SK-N-SH (cell line): ENCODE results near the gene NSUN4. TPM values are rescaled to one million over a fixed set of nuclear protein-coding genes. Genes with fewer than 3 reads are reported as not detected.

Experiments used
- CTCF ChIA-PET: fragments of 300-600, 350-600 bp; formaldehyde crosslinking; extraction: SDS; loops from one replicate; lab custom pipeline; 2021; lab: Yijun Ruan, JAX
- POLR2A ChIA-PET: fragments of 350-600 bp; sonication (Branson Sonifier 250); formaldehyde crosslinking; extraction: SDS; loops from one replicate; lab custom pipeline; 2020; ENCODE audit warnings: antibody characterized with exemption, inconsistent platforms; lab: Yijun Ruan, JAX
- DNase-seq: peaks from one replicate; pipeline ENCODE4 v3.0.0; 2012
- H2AFZ ChIP-seq: fragments of 200-600 bp; sonication (generic); 2 replicates; pipeline ENCODE4 v1.8.1; 2016; ENCODE audit warnings: antibody characterized with exemption, mild to moderate bottlenecking, low read depth
- H3F3A ChIP-seq: fragments of 200-600 bp; sonication (generic); replicated peaks from 2 replicates; pipeline ENCODE3; 2016; ENCODE audit warnings: antibody characterized with exemption, mild to moderate bottlenecking; ENCODE audit not compliant: insufficient read depth
- H3K27ac ChIP-seq, 2 experiments: fragments of 200-500 bp in 1 of 2; fragments of 200-600 bp in 1 of 2; sonication (Bioruptor generic) in 1 of 2; sonication (generic), shearing (Covaris generic) in 1 of 2; 2 replicates each; pipeline versions ENCODE4 v1.5.1 to v1.6.1; 2014 to 2016; ENCODE audit warnings: low read depth in 2 of 2, inconsistent platforms in 1 of 2, low read length in 1 of 2, mild to moderate bottlenecking in 1 of 2, mixed read lengths in 1 of 2
- H3K27me3 ChIP-seq: fragments of 200-600 bp; sonication (generic), shearing (Covaris generic); 2 replicates; pipeline ENCODE4 v1.6.1; 2016; ENCODE audit warnings: mixed run types; ENCODE audit not compliant: insufficient read depth
- H3K36me3 ChIP-seq, 2 experiments: fragments of 200-500 bp in 1 of 2; fragments of 200-600 bp in 1 of 2; sonication (Bioruptor generic) in 1 of 2; sonication (generic) in 1 of 2; replicated peaks in 1 of 2; 2 replicates each; pipeline versions ENCODE3 to v1.5.1; 2014 to 2016; ENCODE audit warnings: low read length in 1 of 2, mild to moderate bottlenecking in 1 of 2; ENCODE audit not compliant: insufficient read depth in 2 of 2, control insufficient read depth in 1 of 2
- H3K4me1 ChIP-seq, 2 experiments: fragments of 200-500 bp in 1 of 2; fragments of 200-600 bp in 1 of 2; sonication (Bioruptor generic) in 1 of 2; sonication (generic), shearing (Covaris generic) in 1 of 2; 2 replicates each; pipeline versions ENCODE4 v1.5.1 to v1.6.1; 2014 to 2016; ENCODE audit warnings: low read depth in 1 of 2, low read length in 1 of 2, mixed run types in 1 of 2; ENCODE audit not compliant: insufficient read depth in 2 of 2, control insufficient read depth in 1 of 2
- H3K4me2 ChIP-seq: fragments of 200-600 bp; sonication (generic), shearing (Covaris generic); 2 replicates; pipeline ENCODE4 v1.6.1; 2017; ENCODE audit warnings: mixed run types
- H3K4me3 ChIP-seq, 2 experiments: fragments of 200-500 bp in 1 of 2; fragments of 200-600 bp in 1 of 2; sonication (Bioruptor generic) in 1 of 2; sonication (generic), shearing (Covaris generic) in 1 of 2; 2 replicates each; pipeline versions ENCODE4 v1.5.1 to v1.8.1; 2014 to 2016; ENCODE audit warnings: low read depth in 2 of 2, inconsistent platforms in 1 of 2, low read length in 1 of 2, mild to moderate bottlenecking in 1 of 2, mixed read lengths in 1 of 2, moderate library complexity in 1 of 2
- H3K79me2 ChIP-seq: fragments of 200-600 bp; sonication (generic); 2 replicates; pipeline ENCODE4 v1.8.1; 2017; ENCODE audit warnings: mild to moderate bottlenecking; ENCODE audit not compliant: insufficient read depth
- H3K9ac ChIP-seq: fragments of 200-600 bp; sonication (generic); 2 replicates; pipeline ENCODE4 v1.6.1; 2017; ENCODE audit warnings: mixed run types
- H3K9me2 ChIP-seq: fragments of 200-600 bp; sonication (generic); 2 replicates; pipeline ENCODE4 v1.6.1; 2017; ENCODE audit warnings: mixed run types
- H3K9me3 ChIP-seq: fragments of 200-600 bp; sonication (generic); 2 replicates; pipeline ENCODE4 v1.6.1; 2017; ENCODE audit warnings: mixed run types, mild to moderate bottlenecking, moderate library complexity
- H4K20me1 ChIP-seq: fragments of 200-600 bp; sonication (generic); 2 replicates; pipeline ENCODE4 v1.6.1; 2017; ENCODE audit warnings: mild to moderate bottlenecking, mixed run types; ENCODE audit not compliant: insufficient read depth
- CHD2 ChIP-seq: fragments of 150-350 bp; IDR thresholded peaks from 2 replicates; pipeline ENCODE4 v1.6.1; 2018; ENCODE audit warnings: low read length; ENCODE audit not compliant: partially characterized antibody
- ELF1 ChIP-seq: IDR thresholded peaks from 2 replicates; pipeline ENCODE4 v1.4.0; 2012
- EP300 ChIP-seq, 2 experiments: IDR thresholded peaks; 2 replicates each; pipeline versions ENCODE4 v1.4.0 to v1.6.1; 2012; ENCODE audit warnings: borderline replicate concordance in 1 of 2, low read depth in 1 of 2, low read length in 1 of 2
- EZH2phosphoT487 ChIP-seq: fragments of 200-600 bp; sonication (generic); IDR thresholded peaks from 2 replicates; pipeline ENCODE4 v1.6.1; 2017; ENCODE audit warnings: low read depth, mixed run types, mild to moderate bottlenecking, antibody characterized with exemption, moderate library complexity, borderline replicate concordance
- FOSL2 ChIP-seq: IDR thresholded peaks from 2 replicates; pipeline ENCODE4 v1.4.0; 2012; ENCODE audit warnings: low read depth, mild to moderate bottlenecking, moderate library complexity, borderline replicate concordance
- FOXJ3 ChIP-seq: sonication (generic); formaldehyde crosslinking; IDR thresholded peaks from 2 replicates; pipeline ENCODE4 v1.5.1; 2020; ENCODE audit warnings: mild to moderate bottlenecking, missing genetic modification reagents
- FOXM1 ChIP-seq: IDR thresholded peaks from 2 replicates; pipeline ENCODE4 v1.4.0; 2012; ENCODE audit warnings: low read depth, mild to moderate bottlenecking
- GABPA ChIP-seq: IDR thresholded peaks from 2 replicates; pipeline ENCODE4 v1.4.0; 2012; ENCODE audit warnings: low read depth, mild to moderate bottlenecking
- JUND ChIP-seq: IDR thresholded peaks from 2 replicates; pipeline ENCODE4 v1.4.0; 2012
- MEF2A ChIP-seq: IDR thresholded peaks from 2 replicates; pipeline ENCODE4 v1.4.0; 2012; ENCODE audit warnings: low read depth, borderline replicate concordance
- MXI1 ChIP-seq: IDR thresholded peaks from 2 replicates; pipeline ENCODE4 v1.6.1; 2012; ENCODE audit warnings: mild to moderate bottlenecking, low read depth, low read length, improper control_type of control experiment
- NFIC ChIP-seq: IDR thresholded peaks from 2 replicates; pipeline ENCODE4 v1.4.0; 2012; ENCODE audit warnings: borderline replicate concordance
- NRF1 ChIP-seq: IDR thresholded peaks from 2 replicates; pipeline ENCODE4 v1.6.1; 2012; ENCODE audit warnings: low read depth, mild to moderate bottlenecking, low read length
- POLR2AphosphoS5 ChIP-seq: IDR thresholded peaks from 2 replicates; pipeline ENCODE4 v1.6.1; 2012; ENCODE audit warnings: low read depth, low read length
- TAF1 ChIP-seq: IDR thresholded peaks from 2 replicates; pipeline ENCODE4 v1.6.1; 2012; ENCODE audit warnings: low read depth, mild to moderate bottlenecking, low read length, moderate library complexity, borderline replicate concordance
- TCF12 ChIP-seq: IDR thresholded peaks from 2 replicates; pipeline ENCODE4 v1.4.0; 2012
- TEAD4 ChIP-seq: IDR thresholded peaks from 2 replicates; pipeline ENCODE4 v1.4.0; 2012; ENCODE audit warnings: mild to moderate bottlenecking, borderline replicate concordance; ENCODE audit not compliant: insufficient read depth
- WGBS: methylation state at CpG from one replicate; pipeline ENCODE4 v1.1.6; 2017; ENCODE audit warnings: low lambda C conversion rate; 5-methylcytosine and 5-hydroxymethylcytosine counted together
- polyA plus RNA-seq, 3 experiments: library from polyadenylated mRNA; depleted of rRNA; stranded (reverse); fragments of >200 nt; gene quantifications; 2 replicates each; pipeline ENCODE4 v1.2.3, GENCODE V29; 2012
- TF ChIP-seq, protein P1 (sequence below): IDR thresholded peaks from 2 replicates; pipeline ENCODE4; 2012
- TF ChIP-seq, protein P2 (sequence below): IDR thresholded peaks from 2 replicates; pipeline ENCODE4 v1.6.1; 2012; ENCODE audit warnings: mild to moderate bottlenecking, low read depth, low read length, moderate library complexity
- TF ChIP-seq, protein P3 (sequence below): fragments of 150-350 bp; IDR thresholded peaks from 2 replicates; pipeline ENCODE4 v1.6.1; 2017; ENCODE audit warnings: antibody characterized with exemption, low read length, low read depth, borderline replicate concordance
- TF ChIP-seq, protein P4 (sequence below): IDR thresholded peaks from 2 replicates; pipeline ENCODE4 v1.4.0; 2012; ENCODE audit warnings: low read depth, borderline replicate concordance

NSUN4 gene
- polyA plus RNA-seq, 1 of the 3 experiments (the other 2 are of a cell fraction) = 14.7 TPM

DNA sequence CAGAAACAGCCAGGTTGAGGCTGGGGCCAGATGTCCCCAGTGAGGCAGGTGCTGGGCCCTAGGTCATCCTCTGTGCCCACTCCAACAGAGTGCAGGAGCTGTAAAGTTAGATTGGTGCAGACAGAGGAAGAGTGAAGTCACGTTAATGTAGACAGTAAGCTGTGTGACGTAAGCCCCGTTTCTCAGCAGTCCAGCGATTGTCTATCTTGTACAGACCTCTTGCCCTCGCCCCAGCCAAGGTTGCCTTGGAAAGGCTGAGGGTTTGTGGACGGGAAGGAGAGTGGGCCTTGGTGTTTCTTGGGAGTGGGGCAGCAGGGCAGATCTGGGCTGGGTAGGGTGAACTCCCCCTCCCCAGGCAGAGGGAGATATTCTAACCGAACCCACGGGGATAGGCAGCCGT lies 67.0 kb downstream of the NSUN4 start:
- H3F3A ChIP-seq = no peaks in the 10 kb centered on the region
- no peaks in the 10 kb centered on the region for H3K79me2 ChIP-seq
- no peaks in the 10 kb centered on the region for H4K20me1 ChIP-seq
- H3K27ac ChIP-seq = no peak overlapping the region
- no peak for DNase-seq
- no peak overlapping the region for H2AFZ ChIP-seq
- ChIA-PET CTCF (interaction anchor here (0.9 to 3.7 kb wide), 9 partner anchors 9 to 128 kb away, joined by 3 to 19 read pairs (median 6); a partner anchor contains a TSS), POLR2A (no interaction called here)
- H3K9me2 ChIP-seq = no peaks in the 10 kb centered on the region
- TF ChIP-seq ELF1 (no peak), MXI1 (no peak), CHD2 (no peak), TCF12 (no peak), FOXM1 (no peak), FOSL2 (no peak)
- H3K9me3 ChIP-seq = no peaks in the 10 kb centered on the region
- 80% methylated on average over 6 of the region's 9 CpGs for WGBS
- H3K4me2 ChIP-seq = no peak overlapping the region
- no peaks in the 10 kb centered on the region for H3K27me3 ChIP-seq
- no peaks in the 10 kb centered on the region for H3K36me3 ChIP-seq
- no peaks in the 10 kb centered on the region; a peak in 1 of 4 replicates for H3K4me1 ChIP-seq
- H3K9ac ChIP-seq = no peak overlapping the region
- H3K4me3 ChIP-seq = no peak overlapping the region

DNA sequence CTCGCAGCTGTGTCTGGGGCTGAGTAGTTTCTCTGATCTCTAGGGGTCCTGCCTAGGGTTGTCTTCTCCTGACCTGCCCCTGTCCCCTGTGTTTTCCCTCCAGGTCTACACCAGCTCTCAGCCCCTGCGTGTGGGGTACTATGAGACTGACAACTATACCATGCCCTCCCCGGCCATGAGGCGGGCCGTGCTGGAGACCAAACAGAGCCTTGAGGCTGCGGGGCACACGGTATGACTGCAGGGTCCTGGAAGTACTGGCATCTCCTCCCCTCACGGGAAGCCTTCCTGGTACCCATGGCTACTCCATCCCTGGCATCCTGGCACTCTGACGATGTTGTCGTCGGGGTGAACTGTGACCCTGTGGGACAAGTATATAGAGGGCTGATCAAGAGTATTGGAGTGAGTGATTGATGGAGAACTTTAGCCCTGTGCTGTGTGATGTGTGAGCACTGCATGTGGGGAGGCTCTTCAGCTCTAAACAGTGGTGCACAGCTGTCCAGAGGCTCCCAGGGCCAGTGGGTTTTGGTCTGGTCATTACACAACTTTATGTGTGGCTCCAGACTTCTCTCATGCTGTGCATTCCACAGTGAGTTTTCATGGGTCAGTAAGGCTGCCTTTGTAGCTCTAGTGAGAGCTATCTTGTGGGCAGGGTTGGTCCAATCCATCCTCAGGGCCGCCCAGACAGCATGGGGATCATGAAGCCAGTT lies 67.9 kb downstream of the NSUN4 start:
- no peak for DNase-seq
- CTCF ChIA-PET = interaction anchor here (1.4 to 3.7 kb wide), 8 partner anchors 10 to 125 kb away, joined by 3 to 19 read pairs (median 8); no protein-coding TSS in a partner anchor
- WGBS = 81% methylated on average over 10 of the region's 12 CpGs
- TF ChIP-seq POLR2AphosphoS5 = no peak
- no peak for TF ChIP-seq GABPA
- TF ChIP-seq NFIC = no peak
- TF ChIP-seq, protein P1, sequence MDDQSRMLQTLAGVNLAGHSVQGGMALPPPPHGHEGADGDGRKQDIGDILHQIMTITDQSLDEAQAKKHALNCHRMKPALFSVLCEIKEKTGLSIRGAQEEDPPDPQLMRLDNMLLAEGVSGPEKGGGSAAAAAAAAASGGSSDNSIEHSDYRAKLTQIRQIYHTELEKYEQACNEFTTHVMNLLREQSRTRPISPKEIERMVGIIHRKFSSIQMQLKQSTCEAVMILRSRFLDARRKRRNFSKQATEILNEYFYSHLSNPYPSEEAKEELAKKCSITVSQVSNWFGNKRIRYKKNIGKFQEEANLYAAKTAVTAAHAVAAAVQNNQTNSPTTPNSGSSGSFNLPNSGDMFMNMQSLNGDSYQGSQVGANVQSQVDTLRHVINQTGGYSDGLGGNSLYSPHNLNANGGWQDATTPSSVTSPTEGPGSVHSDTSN = no peak
- no peak for TF ChIP-seq MXI1
- no peak for TF ChIP-seq FOXJ3 (CRISPR knock-in tag)
- TF ChIP-seq NRF1 = no peak
- TF ChIP-seq TEAD4 = no peak
- no peak for TF ChIP-seq JUND
- no peak for TF ChIP-seq EP300 (IDR thresholded peaks at IDR 0.05; ENCODE audit: borderline replicate concordance in 1 of 2, low read depth in 1 of 2, low read length in 1 of 2)
- TF ChIP-seq, protein P2, sequence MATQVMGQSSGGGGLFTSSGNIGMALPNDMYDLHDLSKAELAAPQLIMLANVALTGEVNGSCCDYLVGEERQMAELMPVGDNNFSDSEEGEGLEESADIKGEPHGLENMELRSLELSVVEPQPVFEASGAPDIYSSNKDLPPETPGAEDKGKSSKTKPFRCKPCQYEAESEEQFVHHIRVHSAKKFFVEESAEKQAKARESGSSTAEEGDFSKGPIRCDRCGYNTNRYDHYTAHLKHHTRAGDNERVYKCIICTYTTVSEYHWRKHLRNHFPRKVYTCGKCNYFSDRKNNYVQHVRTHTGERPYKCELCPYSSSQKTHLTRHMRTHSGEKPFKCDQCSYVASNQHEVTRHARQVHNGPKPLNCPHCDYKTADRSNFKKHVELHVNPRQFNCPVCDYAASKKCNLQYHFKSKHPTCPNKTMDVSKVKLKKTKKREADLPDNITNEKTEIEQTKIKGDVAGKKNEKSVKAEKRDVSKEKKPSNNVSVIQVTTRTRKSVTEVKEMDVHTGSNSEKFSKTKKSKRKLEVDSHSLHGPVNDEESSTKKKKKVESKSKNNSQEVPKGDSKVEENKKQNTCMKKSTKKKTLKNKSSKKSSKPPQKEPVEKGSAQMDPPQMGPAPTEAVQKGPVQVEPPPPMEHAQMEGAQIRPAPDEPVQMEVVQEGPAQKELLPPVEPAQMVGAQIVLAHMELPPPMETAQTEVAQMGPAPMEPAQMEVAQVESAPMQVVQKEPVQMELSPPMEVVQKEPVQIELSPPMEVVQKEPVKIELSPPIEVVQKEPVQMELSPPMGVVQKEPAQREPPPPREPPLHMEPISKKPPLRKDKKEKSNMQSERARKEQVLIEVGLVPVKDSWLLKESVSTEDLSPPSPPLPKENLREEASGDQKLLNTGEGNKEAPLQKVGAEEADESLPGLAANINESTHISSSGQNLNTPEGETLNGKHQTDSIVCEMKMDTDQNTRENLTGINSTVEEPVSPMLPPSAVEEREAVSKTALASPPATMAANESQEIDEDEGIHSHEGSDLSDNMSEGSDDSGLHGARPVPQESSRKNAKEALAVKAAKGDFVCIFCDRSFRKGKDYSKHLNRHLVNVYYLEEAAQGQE = no peak
- no peak for TF ChIP-seq TAF1
- TF ChIP-seq, protein P3, sequence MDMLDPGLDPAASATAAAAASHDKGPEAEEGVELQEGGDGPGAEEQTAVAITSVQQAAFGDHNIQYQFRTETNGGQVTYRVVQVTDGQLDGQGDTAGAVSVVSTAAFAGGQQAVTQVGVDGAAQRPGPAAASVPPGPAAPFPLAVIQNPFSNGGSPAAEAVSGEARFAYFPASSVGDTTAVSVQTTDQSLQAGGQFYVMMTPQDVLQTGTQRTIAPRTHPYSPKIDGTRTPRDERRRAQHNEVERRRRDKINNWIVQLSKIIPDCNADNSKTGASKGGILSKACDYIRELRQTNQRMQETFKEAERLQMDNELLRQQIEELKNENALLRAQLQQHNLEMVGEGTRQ = no peak
- TF ChIP-seq EZH2phosphoT487 = no peak
- TF ChIP-seq, protein P4, sequence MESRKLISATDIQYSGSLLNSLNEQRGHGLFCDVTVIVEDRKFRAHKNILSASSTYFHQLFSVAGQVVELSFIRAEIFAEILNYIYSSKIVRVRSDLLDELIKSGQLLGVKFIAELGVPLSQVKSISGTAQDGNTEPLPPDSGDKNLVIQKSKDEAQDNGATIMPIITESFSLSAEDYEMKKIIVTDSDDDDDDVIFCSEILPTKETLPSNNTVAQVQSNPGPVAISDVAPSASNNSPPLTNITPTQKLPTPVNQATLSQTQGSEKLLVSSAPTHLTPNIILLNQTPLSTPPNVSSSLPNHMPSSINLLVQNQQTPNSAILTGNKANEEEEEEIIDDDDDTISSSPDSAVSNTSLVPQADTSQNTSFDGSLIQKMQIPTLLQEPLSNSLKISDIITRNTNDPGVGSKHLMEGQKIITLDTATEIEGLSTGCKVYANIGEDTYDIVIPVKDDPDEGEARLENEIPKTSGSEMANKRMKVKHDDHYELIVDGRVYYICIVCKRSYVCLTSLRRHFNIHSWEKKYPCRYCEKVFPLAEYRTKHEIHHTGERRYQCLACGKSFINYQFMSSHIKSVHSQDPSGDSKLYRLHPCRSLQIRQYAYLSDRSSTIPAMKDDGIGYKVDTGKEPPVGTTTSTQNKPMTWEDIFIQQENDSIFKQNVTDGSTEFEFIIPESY = no peak
- no peak for TF ChIP-seq MEF2A

More for the DNA sequence above, 67.9 kb downstream of the NSUN4 start:
- H3K27me3 ChIP-seq = no peaks in the 10 kb centered on the region
- no peak overlapping the region for H3K9ac ChIP-seq
- H3K36me3 ChIP-seq = no peaks in the 10 kb centered on the region
- no peaks in the 10 kb centered on the region for H3K9me3 ChIP-seq
- POLR2A ChIA-PET = no interaction called here
- H3K4me1 ChIP-seq = no peaks in the 10 kb centered on the region; a peak in 1 of 4 replicates
- H3F3A ChIP-seq = no peaks in the 10 kb centered on the region
- no peak overlapping the region for H3K27ac ChIP-seq
- no peaks in the 10 kb centered on the region for H4K20me1 ChIP-seq
- H3K9me2 ChIP-seq = no peaks in the 10 kb centered on the region
- no peak overlapping the region for H3K4me3 ChIP-seq
- H3K4me2 ChIP-seq = no peak overlapping the region
- no peak overlapping the region for H2AFZ ChIP-seq
- no peaks in the 10 kb centered on the region for H3K79me2 ChIP-seq
